HG02610 (cell line): ENCODE data around the gene LAG3.

Experiments used
- ATAC-seq: cut with Tn5 transposase; IDR thresholded peaks from one replicate; pipeline ENCODE4 v1.9.1; 2021; ENCODE audit warnings: mild to moderate bottlenecking, moderate library complexity; ENCODE audit not compliant: unreplicated experiment

Gene LAG3

GRCh38 chr12:6752921-6753771, 19.2 kb upstream of the LAG3 start, which contains the start of gene MLF2:
TSS of gene MLF2 (minus strand) at chr12:6753141. CDS start at chr12:6752334, 807 bp downstream.
- peak; percentile 92 for ATAC-seq

DNA sequence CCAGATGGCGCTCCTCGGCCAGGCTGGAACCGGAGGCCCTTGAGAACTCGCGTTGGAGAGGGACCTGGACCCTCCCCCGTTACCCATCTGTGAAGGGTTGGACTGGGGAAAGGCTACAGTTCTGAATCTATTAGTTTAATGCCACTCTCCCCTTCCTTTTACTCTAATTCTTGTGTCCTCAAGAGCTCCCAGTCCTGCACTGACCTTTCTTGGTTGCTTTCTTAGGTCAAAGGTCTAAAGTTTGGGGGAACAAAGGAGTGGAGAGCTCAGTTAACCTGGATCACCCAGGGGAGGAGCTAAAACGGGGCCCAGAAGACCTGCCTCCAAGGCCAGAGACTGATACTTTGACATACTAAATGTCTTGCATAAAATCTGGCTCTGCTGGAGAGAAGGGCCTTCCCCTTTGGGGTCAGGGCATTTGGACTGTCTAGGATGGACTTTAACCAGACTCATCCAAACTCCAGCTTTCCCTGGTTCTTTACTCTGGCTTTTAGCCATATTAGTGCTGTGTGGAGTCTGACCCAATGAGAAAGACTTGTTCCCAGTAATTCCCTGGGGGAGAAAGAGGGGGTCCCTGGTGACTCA, 18.5 kb upstream of the LAG3 start:
- no peak for ATAC-seq

- no peak for ATAC-seq
Observed at GRCh38 chr12:6754411-6754810, 17.9 kb upstream of the LAG3 start.

DNA sequence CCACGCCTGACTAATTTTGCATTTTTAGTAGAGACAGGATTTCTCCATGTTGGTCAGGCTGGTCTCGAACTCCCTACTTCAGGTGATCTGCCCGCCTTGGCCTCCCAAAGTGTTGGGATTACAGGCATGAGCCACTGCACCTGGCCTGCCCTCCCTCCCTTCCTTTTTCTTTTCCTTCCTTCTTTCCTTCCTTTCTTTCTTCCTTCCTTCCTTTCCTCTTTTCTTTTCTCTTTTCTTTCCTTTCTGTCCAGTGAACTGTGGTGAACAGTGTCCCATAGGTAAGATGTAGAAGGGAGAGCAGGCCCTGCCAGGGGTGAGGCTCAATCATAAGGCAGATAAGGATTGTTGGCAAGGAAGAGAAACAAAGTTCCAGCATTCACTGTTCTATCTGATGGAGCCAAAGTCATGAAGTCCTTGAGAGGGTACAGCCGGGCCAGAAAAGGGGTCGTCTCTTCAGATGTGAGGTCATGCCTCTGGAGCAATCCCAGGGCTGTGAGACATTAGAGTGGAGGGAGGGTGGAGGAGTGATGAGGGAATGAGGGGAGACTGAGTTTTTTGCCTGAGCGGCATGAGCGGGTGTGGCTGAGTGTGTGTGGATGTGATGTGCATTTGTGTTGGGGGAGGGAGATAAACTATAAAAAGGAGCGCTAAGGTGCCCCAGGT, 15.2 kb upstream of the LAG3 start:
- no peak for ATAC-seq

DNA sequence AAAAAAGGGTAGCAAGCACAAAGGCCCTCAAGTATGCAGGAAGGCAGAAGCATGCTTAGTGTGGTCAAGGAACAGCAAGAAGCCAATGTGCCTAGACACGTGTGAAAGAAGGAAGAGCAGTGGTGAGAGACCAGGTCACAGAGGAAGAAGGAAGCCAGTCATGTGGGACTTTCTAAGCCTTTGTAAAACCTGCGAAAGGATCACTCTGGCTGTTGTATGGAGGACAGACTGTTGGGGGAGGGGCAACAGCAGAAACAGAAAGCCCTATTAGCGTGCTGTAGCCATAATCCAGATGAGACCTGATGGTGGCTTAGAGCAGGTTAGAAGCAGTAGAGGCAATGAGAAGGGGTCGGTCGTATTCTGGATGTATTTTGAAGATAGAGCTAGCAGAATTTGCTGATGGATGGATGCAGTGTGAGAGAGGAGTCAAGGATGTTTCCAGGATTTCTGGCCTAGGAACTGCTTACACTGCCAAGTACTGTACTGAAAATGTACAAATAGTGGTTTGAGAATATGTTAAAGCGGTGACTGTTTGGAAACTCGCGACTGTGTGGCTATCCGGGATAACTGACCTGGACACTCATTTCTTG, 13.7 kb upstream of the LAG3 start:
- no peak for ATAC-seq

DNA sequence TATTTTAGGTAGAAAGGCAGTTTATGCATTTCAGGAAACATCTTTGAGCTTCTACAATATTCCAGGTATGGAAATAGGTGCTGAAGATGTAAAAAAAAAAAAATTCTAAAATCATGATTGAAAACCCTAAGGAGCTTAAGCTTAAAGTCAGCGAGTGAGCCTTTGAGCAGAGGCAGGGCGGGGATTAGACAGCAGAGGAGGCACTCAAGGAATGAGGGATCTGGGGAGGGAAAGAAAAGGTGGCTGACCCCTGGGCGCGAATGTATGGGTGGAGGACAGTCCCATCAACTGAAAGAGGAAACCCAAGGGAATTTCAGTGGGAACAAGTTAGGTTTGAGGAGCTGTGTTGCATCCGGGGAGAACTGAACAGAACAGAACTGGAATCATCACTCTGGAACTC, 12.6 kb upstream of the LAG3 start:
- no peak for ATAC-seq

DNA sequence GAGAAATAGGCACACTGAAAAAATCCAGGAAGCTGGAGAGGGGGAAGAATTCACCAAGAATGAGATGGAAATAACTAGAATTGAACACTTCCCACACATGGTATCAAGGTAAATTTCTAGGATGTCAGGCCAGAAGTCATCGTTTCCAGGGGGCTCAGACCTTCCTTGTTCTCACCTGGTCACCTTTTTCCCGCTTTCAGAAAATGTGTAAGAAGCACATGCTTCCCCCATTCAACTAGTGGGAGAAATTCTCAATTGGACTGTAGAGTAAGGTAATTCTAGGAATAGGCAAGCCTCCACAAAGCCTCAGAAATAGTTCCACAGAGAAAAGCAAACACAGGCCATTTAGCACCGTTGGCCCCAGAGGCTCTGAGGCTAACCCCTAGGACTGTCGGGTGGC, 8.9 kb upstream of the LAG3 start:
- no peak for ATAC-seq

DNA sequence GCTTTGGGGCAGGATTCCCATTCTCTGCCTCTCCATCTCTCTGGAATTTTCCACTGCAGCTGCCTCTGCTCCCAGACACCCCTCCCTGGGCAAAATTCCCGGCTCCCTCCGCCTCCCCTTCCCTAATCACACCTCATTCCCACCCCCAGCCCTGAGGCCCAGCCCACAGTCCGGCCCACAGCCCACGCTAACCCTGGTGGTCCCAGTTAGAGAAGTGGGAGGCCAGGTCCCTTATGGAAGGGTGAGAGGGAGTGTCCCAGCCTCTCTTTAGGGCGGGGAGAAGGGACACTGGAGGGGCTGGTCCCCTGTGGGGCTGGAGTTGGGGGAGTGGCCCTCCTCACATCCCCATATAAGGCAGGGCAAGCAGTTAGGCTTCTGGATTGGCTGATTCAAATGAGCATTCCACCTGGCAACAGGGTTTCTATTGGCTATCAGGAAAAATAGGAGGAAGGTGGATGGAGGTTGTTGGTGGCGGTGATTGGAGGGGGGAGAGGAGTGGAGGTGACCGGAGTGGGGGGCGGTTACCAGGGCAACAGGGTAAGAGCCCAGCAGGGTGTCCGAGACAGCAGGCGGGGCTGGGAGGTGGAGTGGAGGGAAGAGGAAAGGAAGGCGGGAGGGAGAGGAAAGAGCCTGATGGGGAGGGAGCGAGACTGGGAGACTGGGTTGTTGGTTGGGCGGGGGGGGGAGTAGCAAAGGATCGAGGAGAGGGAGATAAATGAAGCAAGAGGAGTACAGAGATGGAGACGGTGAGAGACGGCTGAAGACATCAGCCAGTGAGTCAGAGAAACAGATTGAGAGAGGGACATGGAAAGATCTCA, 8.1 kb upstream of the LAG3 start:
- peak; percentile 81 for ATAC-seq

- ATAC-seq, result no peak
Observed at GRCh38 chr12:6765048-6765633, 7.2 kb upstream of the LAG3 start.

GRCh38 chr12:6765634-6766581, 6.4 kb upstream of the LAG3 start, which contains the start of gene PTMS:
TSS of gene PTMS (plus strand) at chr12:6766363. CDS start at chr12:6766706, 343 bp downstream.
- peak; percentile 8 for ATAC-seq

DNA sequence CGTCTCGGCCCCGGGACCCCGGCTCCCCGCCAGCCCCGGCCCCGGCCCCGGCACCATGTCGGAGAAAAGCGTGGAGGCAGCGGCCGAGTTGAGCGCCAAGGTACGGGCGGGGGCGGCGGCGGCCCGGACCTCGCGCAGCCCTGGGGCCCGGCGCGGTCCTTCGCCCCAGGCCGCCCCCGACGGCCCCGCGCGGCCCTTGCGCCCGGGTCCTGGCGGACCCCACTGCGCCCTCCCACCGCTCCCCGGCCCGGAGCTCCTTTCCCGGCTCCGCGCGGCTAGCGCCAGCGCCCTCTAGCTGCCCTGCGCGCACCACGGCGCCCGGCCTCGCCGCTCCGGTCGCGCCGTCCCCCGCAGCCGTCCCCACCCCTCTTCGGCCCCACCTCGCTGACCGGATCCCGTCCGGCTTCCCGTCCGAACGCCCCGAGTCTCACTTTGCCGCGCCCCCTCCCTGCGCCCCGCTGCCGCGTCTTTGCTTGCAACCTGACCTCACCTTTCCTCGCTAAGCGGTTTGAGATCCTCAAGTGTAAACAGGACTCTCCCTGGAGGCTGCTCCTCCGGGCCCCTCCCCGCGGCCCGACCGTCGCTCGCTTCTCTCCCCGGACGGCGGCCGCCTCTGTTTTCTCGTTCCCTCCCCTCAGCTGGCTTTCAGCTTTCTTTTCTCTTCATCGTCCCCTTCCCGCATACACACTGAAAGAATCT, 5.5 kb upstream of the LAG3 start:
- ATAC-seq, result peak; percentile 40

DNA sequence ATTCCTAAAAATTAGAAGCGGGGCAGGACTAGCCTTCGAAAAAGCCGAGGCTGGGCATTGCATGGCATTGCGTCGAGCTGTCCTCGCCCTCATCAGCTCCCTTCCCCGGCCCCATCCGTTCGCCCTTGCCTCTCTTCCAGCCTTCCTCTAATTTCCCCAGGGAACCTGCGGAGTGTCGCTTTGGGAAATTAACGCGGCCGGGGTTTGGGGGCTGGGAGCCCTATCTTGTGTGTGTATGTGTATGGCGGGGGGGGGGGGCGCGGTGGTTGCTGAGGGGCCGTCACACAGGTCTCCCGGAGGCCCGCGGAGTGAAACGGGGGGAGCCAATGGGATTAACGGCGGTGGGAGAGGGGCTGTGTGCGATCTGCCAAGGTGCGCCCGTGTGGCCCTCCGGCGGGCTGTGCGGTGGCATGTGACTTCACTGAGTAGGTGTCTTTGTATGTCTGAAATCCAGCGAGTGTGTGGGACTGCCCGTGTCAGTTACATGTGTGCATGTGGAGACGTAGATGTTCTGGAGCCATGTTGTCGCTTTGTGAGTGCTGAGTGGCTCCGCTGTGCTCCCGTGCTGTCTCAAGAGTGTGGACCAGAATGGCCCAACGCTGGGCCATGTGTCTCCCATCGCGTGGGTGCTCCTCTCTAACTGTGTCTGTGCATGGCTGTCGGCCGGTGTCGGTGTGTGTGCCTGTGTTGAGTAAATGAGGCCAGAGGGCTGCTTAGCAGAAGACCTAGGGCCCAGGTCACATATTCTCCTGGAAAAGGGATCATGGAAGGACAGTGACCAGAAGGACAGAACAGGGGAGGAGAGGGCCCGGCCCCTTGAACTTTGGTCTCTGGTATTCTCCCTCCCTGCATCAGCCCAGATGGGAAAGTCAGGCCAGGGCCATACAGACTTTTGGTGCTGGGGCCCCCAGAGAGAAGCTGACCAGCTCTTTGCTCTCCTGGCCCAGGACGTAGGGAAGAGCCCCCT, 4.7 kb upstream of the LAG3 start:
- no peak for ATAC-seq

- ATAC-seq, result no peak
Observed at GRCh38 chr12:6768437-6768914, 3.8 kb upstream of the LAG3 start.

GRCh38 chr12:6768990-6769389, 3.3 kb upstream of the LAG3 start:
- ATAC-seq, result no peak

DNA sequence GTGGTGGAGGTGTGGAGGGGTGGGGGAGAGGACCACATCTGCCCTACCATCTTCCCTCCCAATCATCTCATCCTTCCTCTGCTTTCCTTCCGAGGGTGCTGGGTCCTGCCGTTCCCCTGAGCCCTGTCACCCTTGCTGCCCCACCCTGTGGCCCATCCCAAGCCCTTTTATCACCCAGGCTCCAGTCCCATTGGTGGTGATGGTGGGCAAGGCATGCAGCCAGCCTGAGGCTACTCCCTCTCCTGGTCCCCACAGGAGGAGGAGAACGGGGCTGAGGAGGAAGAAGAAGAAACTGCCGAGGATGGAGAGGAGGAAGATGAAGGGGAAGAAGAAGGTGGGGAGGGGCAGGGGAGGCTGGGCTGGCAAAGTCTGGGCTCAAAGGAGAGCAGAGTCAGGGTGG, 2.7 kb upstream of the LAG3 start:
- no peak for ATAC-seq

DNA sequence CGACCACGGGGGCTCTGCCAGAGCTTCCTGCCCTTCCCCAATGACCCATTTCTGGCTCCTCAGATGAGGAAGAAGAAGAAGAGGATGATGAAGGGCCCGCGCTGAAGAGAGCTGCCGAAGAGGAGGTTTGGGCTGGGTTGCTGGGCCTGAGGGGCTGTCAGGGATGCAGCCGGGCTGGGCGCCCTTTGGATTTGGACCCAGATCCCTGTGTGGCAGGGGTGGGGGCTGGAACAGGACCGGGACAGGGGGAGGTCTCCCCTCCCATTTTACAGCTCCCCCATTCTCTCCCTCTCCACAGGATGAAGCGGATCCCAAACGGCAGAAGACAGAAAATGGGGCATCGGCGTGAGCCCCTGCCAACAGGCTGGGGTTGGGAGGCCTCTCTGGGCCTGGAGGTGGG, 2.2 kb upstream of the LAG3 start:
- no peak for ATAC-seq

- no peak for ATAC-seq
Observed at GRCh38 chr12:6770600-6770999, 1.7 kb upstream of the LAG3 start.
